Stimulated activated CD8-positive, alpha-beta memory T cell treated with anti-CD3 and anti-CD28 coated beads, Interleukin-4, amount 100 ng/mL, for 24 hours (primary cell): Measurements from ENCODE around the gene ALKBH6.
A peak's percentile ranks its signal among the peaks of the same experiment; 100 is the strongest.
"Not testable (repeated sequence)": the region's sequence is repeated elsewhere in the genome, so short reads cannot be mapped to it uniquely, and the experiment has no call there.

Experiments
- DNase-seq: peaks from one replicate; pipeline ENCODE4 v3.0.0-alpha.2; 2020; ENCODE audit warnings: low read depth

The ALKBH6 gene

DNA sequence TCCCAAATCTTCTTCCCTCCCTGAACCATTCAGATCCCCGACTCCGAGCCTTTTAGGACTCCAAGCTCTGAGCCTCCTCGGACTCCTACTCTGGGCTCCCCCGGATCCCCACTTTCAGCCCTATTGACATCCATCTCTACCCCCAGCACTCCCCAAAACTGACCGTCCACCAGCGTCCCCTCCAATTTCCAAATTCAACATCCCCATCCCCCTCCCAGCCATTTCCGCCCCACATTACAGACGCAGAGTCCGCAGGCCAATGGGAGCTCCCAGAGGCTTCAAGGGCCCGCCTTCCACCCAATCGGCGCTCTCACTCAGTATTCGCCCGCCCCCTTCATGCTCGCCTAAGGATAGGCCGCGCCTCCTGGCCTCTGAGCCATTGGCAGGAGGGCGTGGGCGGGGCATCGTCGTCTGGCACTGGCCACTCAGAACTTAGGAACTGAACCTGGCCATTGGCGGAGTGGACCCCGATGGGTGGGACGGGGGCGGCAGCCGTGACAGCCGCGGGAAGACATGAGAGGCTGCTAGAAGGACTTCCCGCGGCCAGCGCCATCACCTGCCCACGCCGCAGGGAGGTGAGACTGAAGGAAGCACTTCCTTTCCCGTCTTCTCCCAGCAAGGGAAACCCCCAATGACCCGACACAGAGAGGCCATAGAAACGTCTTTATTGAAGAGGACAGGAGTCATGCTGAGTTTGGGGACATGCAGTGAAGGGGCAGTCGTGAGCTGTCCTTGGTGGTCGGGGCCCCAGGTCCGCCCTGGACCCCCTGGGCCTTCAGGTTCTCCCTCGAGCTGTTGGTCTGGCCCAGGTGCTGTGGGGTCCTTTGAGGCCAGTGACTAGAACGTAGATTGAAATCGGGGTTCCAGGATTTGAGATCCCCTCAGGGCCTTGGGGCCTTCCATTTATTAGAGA is at the start of gene ALKBH6:
TSS of gene ALKBH6 (minus strand) at position 202 of the 913 bp plus-strand sequence. CDS start 816 bp downstream, outside the sequence.
- DNase-seq, result peak; percentile 99

GRCh38 chr19:36061367-36061766 is 47.4 kb upstream of the ALKBH6 start:
- no peak for DNase-seq

DNA sequence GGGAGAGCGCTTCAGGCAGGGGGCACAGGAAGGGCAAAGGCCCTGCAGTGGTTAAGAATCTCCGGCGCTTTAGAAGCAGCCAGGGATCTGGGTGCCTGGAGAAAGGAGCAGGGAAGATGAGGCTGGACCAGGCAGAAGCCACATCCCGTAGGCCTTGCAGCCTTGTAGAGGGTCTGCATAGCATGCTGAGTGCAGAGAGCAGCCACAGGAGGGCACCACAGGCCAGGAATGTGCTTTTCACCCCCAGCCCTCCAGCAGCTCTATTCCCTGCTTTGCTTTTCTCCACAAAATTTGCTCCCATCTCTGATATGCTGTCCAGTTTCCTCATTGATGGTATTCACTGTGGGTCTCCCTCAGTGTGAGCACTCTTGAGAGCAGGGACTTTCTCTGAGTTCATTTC is 46.4 kb upstream of the ALKBH6 start:
- peak; percentile 7 for DNase-seq

DNA sequence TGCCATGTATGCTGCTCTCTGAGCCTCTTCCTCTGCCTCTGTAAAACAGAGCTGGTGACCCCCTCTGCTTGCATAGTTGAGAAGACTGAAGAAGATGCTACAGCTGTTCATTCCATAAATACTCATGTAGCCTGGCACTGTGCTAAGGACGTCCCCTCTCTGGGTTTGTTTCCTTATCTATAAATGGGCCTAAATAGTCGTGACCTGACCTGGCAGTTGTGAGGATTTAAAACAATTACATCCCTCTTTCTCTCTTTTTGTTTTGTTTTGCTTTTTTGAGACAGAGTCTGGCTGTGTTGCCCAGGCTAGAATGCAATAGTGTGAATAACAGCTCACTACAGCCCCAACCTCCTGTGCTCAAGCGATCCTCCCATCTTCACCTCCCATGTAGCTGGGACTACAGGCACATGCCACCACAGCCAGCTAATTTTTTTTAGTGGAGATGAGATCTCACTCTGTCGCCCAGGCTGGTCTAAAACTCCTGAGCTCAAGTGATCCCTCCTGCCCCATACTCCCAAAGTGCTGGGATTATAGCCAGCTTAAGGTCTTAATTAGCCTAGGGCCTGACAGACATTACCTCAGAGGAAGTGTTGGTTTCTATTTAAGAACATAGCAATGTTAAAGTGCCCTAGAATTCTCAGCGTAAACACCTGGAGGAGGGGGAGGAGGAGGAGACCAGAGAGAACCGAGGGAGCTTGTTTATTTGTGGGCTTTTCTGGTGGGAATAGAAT is 45.3 kb upstream of the ALKBH6 start:
- DNase-seq, result no peak

DNA sequence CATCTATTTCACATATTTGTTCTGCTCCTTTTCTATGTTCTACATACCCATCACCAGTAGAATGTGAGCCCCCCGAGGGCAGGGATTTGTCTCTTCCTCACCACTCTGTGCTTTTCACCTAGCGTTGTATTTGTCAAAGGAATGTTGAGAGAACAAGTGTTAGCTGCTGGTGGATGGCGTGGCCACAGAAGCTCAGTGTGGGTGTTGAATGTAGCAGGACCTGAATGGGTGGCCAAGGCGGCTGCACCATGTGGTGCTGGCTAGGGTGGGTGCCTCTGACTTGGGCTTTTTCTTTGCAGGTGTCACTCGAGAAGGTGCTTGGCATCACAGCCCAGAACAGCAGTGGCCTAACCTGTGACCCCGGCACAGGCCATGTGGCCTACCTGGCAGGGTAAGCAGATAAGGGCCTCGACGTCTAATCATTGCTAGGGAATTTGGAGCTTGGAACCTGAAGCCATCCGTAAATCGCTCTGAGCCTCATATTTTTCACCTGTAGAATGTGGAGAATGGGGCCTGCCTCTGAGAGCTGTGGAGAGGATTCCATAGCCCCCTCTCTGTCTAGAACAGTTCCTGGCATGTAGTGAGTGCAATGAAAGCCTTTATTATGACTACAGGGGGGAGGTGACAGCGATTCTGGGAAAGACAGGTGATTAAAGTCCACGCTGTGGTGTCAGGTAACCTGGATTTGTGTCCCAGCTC is 44.6 kb upstream of the ALKBH6 start:
- no peak for DNase-seq

DNA sequence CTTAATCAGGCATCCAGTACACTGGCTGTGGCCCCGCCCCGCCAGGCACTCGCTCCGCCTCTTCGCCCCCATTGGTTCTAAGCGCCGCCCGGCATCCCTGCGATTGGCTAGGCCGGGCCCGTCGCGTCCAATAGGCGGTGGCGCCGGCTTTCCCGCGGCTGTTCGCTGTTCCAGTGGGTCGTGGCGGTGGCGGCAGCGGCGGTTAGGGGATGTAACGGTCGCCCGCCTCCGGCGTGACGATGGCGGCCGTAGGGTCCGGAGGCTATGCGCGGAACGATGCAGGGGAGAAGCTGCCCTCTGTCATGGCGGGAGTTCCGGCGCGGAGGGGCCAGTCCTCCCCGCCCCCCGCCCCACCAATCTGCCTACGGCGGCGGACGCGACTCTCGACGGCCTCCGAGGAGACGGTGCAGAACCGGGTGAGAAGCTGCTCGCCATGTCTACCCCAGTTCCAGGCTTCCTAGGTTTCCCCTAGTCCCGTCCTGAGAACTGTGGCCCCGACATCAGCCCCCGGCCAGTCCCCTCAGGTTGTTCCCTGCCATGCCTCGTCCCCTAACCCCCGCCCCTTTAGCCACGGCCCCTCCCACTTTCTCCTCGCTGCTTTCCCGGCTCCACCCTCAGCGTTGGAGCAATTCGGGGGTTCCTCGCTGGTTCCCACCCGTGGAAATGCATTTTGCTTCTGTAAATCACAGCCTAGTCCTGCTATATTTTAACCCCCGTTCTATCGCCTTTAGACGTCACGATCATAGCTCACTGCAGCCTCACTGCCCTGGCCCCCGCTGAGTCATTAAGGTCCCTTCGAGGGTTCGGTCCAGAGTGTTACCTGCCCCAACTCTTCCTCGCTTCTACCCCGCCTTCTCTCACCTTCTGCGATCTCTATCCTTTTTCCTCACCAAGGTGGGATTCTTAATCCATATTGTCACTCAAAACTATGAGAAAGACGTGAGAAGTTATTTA is 41.0 kb upstream of the ALKBH6 start, which contains the start of gene WDR62:
TSS of gene WDR62 (plus strand) at position 165 of the 954 bp plus-strand sequence. CDS start at position 240, 75 bp downstream.
- peak; percentile 92 for DNase-seq

GRCh38 chr19:36054119-36054732 is 40.2 kb upstream of the ALKBH6 start, which contains the start of gene THAP8:
TSS of gene THAP8 (minus strand) at chr19:36054285. CDS start at chr19:36054217, 68 bp downstream.
- DNase-seq, result peak; percentile 100

- DNase-seq, result no peak
These were observed 37.6 kb upstream of the ALKBH6 start for GRCh38 chr19:36051637-36052036.

- DNase-seq, result no peak
These were observed 37.2 kb upstream of the ALKBH6 start for GRCh38 chr19:36051236-36051635.

DNA sequence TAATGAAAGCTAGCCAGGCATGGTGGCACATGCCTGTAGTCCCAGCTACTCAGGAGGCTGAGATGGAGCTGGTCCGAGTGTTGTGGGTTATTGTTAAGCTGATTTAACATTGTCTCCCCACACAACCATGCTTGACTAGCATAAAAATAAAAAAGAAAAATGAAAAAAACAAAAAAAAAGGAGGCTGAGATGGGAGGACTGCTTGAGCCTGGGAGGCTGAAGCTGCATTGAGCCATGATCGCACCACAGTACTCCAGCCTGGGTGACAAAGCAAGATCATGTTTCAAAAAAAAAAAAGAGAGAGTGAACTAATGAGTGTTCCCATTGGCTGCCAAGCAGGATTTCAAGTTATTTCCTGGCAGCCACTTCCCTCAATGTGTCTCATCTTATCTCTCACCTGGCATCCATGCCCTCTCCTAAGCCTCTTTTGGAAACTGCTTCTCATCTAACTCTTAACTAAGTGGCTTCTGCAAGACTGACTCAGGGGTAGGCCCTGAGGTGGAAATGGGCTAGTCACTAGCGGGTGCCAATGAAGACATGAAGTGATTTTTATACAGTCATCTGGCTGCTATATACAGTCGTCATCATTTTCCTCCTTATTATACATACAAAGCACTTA is 35.2 kb upstream of the ALKBH6 start:
- DNase-seq, result no peak

- no peak for DNase-seq
These were observed 33.8 kb upstream of the ALKBH6 start for GRCh38 chr19:36047835-36048234.

- no peak for DNase-seq
These were observed 32.5 kb upstream of the ALKBH6 start for GRCh38 chr19:36046443-36047050.

- DNase-seq, result no peak
These were observed 29.9 kb upstream of the ALKBH6 start for GRCh38 chr19:36043952-36044351.

DNA sequence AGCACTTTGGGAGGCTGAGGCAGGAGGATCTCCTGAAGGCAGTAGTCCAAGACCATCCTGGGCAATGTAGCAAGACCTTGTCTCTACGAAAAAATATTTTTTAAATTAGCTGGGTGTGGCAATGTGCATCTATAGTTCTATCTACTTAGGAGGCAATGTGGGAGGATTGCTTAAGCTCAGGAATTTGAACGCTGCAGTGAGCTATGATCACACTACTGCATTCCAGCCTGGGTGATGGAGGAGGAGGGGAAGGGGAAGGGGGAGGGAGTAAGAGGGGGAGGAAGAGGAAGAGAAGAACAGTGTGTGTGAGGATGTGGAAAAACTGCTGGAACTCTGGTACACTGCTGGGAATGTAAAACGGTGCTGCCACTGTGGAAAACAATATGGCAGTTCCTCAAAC is 27.8 kb upstream of the ALKBH6 start:
- DNase-seq, result no peak

DNA sequence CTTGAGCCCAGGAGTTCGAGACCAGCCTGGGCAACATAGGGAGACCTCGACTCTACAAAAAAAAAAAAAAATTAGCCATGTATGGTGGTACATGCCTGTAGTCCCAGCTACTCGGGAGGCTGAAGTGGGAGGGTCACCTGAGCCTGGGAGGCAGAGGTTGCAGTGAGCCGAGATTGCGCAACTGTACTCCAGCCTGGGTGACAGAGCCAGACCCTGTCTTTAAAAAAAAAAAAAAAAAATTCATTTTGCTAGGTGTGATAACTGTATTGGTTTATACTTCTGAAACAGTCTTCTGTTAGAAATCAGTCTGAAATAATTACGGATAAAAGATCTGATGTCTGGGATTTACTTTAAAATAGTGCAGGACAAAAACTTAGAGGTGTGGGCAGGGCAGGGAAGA is 27.1 kb upstream of the ALKBH6 start:
- DNase-seq, result not testable (repeated sequence)

GRCh38 chr19:36040495-36040894 is 26.5 kb upstream of the ALKBH6 start:
- no peak for DNase-seq

- DNase-seq, result peak; percentile 34
These were observed 18.5 kb upstream of the ALKBH6 start, which contains the start of gene CLIP3 for GRCh38 chr19:36032251-36033104. TSS of gene CLIP3 (minus strand) at chr19:36032873. CDS start at chr19:36032357, 516 bp downstream.

DNA sequence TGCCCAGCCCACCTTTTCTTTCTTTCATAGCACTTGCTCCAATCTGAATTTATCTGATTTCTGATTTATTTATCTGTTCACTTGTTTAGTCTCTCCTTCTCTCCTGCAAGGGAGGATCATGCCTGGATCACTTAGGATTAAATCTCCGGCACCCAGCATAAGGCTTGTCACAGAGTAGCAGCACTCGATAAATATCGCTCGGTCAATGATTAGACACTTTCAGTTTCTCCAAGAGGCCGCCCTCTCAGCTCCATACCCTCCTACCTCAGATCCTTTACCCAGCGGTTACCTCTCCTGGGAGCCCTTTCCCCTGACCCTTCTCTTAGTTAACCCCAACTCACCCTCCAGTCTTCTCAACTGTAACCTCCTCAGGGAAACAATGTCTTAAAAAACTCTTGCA is 17.3 kb upstream of the ALKBH6 start:
- no peak for DNase-seq
